GM12878 (cell line): ENCODE measurements around the gene ARHGAP6. TPM values are rescaled to one million over a fixed set of nuclear protein-coding genes. Genes with fewer than 3 reads are reported as not detected.

Experiments used
- ATAC-seq: fragments of 200-7000 bp; cut with Tn5 transposase; 3 replicates; pipeline ENCODE4 v1.9.1; 2020; ENCODE audit warnings: mild to moderate bottlenecking, moderate library complexity
- BruUV-seq: library from RNA; stranded (reverse); fragments of 400-500 nt; replicated peaks from 2 replicates; lab custom pipeline; 2021; lab: Mats Ljungman, UMichigan
- CTCF ChIA-PET: fragments of 300-600 bp; sonication (Branson Sonifier 250); formaldehyde crosslinking; extraction: SDS; loops from one replicate; lab custom pipeline; 2021; ENCODE audit warnings: inconsistent platforms; lab: Yijun Ruan, JAX
- POLR2A ChIA-PET: fragments of 350-600 bp; formaldehyde crosslinking; extraction: SDS; loops from one replicate; lab custom pipeline; 2021; ENCODE audit warnings: inconsistent platforms; lab: Charles Lee
- RAD21 ChIA-PET: fragments of 300-600 bp; sonication (Branson Sonifier 250); formaldehyde crosslinking; loops from one replicate; lab custom pipeline; 2023; ENCODE audit warnings: antibody characterized with exemption; ENCODE audit not compliant: unreplicated experiment; lab: Charles Lee
- SMC1A ChIA-PET: fragments of 300-600 bp; sonication (Branson Sonifier 250); formaldehyde crosslinking; loops from one replicate; lab custom pipeline; 2023; ENCODE audit not compliant: unreplicated experiment, uncharacterized antibody; lab: Charles Lee
- DNase-seq: peaks from one replicate; pipeline ENCODE4 v3.0.0-alpha.2; 2011; ENCODE audit warnings: low read depth, low spot score
- FAIRE-seq: peaks from 3 replicates; lab custom pipeline; 2011; peaks lifted over from hg19 to GRCh38; lab: Jason Lieb, UNC
- H2AFZ ChIP-seq: 2 replicates; pipeline ENCODE4 v1.6.0; 2011; ENCODE audit warnings: low read depth, low read length, control low read depth; ENCODE audit not compliant: control insufficient read depth
- H3K27ac ChIP-seq: 2 replicates; pipeline ENCODE4 v1.5.1; 2011; ENCODE audit warnings: control low read depth; ENCODE audit not compliant: control insufficient read depth, insufficient read depth
- H3K27me3 ChIP-seq, 2 experiments: replicated peaks in 1 of 2; 2 replicates each; pipeline versions ENCODE4 v1.6.0 to v1.6.1; 2011; ENCODE audit warnings: low read length in 1 of 2; ENCODE audit not compliant: control insufficient read depth in 2 of 2, insufficient read depth in 2 of 2
- H3K36me3 ChIP-seq, 2 experiments: 2 replicates each; pipeline ENCODE4 v1.5.1; 2011; ENCODE audit warnings: low read length in 1 of 2; ENCODE audit not compliant: control insufficient read depth in 2 of 2, insufficient read depth in 2 of 2
- H3K4me1 ChIP-seq: 2 replicates; pipeline ENCODE4 v1.6.1; 2011; ENCODE audit warnings: mild to moderate bottlenecking, low read length, moderate library complexity, mixed read lengths; ENCODE audit not compliant: control insufficient read depth, insufficient read depth
- H3K4me2 ChIP-seq: 2 replicates; pipeline ENCODE4 v1.6.0; 2011; ENCODE audit warnings: control low read depth; ENCODE audit not compliant: control insufficient read depth, insufficient read depth
- H3K4me3 ChIP-seq: fragments of 200-600 bp; sonication (generic); 2 replicates; pipeline ENCODE4 v1.5.1; 2016
- H3K79me2 ChIP-seq: 2 replicates; pipeline ENCODE4 v1.6.0; 2011; ENCODE audit warnings: low read length; ENCODE audit not compliant: control insufficient read depth, insufficient read depth
- H3K9ac ChIP-seq: 2 replicates; pipeline ENCODE4 v1.8.0; 2011; ENCODE audit warnings: low read length, control low read depth, mixed read lengths; ENCODE audit not compliant: control insufficient read depth, insufficient read depth
- H3K9me3 ChIP-seq: replicated peaks from 3 replicates; pipeline ENCODE4 v1.5.1; 2011; ENCODE audit warnings: mild to moderate bottlenecking, low read length; ENCODE audit not compliant: control insufficient read depth, insufficient read depth
- H4K20me1 ChIP-seq: 2 replicates; pipeline ENCODE4 v1.6.0; 2011; ENCODE audit not compliant: control insufficient read depth, insufficient read depth
- CREM ChIP-seq: IDR thresholded peaks from 2 replicates; pipeline ENCODE4 v1.6.1; 2014; ENCODE audit warnings: antibody characterized with exemption, low read depth
- POLR2A ChIP-seq: IDR thresholded peaks from 2 replicates; pipeline ENCODE4 v1.6.1; 2011; ENCODE audit warnings: low read depth, mild to moderate bottlenecking, low read length
- SREBF1 ChIP-seq: IDR thresholded peaks from 2 replicates; pipeline ENCODE4 v1.6.1; 2012; ENCODE audit warnings: mild to moderate bottlenecking, low read length
- SUZ12 ChIP-seq: fragments of 200-600 bp; sonication (generic); IDR thresholded peaks from one replicate; pipeline ENCODE4 v1.6.1; 2018; ENCODE audit warnings: antibody characterized with exemption, mild to moderate bottlenecking; ENCODE audit not compliant: unreplicated experiment
- WGBS: methylation state at CpG from one replicate; pipeline ENCODE4 v1.1.6; 2016; ENCODE audit warnings: low lambda C conversion rate; ENCODE audit not compliant: insufficient replicate concordance, insufficient coverage; ENCODE audit errors: missing lambda C conversion rate; 5-methylcytosine and 5-hydroxymethylcytosine counted together
- in situ Hi-C: fragments of 300-500 bp; cut with MboI; formaldehyde crosslinking; loops from 9 replicates; pipeline ENCODE4 v1.14.3; 2018; ENCODE audit warnings: mixed read lengths
- intact Hi-C: fragments of 100-400 bp; cut with micrococcal nuclease; formaldehyde crosslinking; loops from one replicate; pipeline ENCODE4 v1.14.2; 2022; ENCODE audit not compliant: unreplicated experiment
- polyA plus RNA-seq, 11 experiments: library from polyadenylated mRNA; depleted of rRNA in 4 of 11; unstranded in 6 of 11; stranded (reverse) in 5 of 11; fragments of >200 nt; fragmentation: Nextera tagmentation in 4 of 11; fragmentation: Illumina TruSeq in 1 of 11; extraction: Ambion mirVana in 4 of 11; extraction: Trizol in 1 of 11; gene quantifications; 1 replicate in 1 of 11; 2 replicates in 10 of 11; pipeline versions ENCODE4 v1.2.1 to v1.2.3, GENCODE V29; 2011 to 2016; ENCODE audit warnings: inconsistent platforms in 2 of 11, missing spikeins in 2 of 11, low read depth in 1 of 11
- total RNA-seq, 4 experiments: library from RNA; depleted of rRNA in 3 of 4; stranded (reverse); fragments of >200 nt in 3 of 4; fragmentation: Illumina TruSeq in 1 of 4; extraction: Trizol in 1 of 4; gene quantifications; 2 replicates each; pipeline versions ENCODE4 v1.2.1 to v1.2.3, GENCODE V29; 2013 to 2021
- TF ChIP-seq, protein P1 (sequence below): fragments of 450-650 bp; IDR thresholded peaks from 2 replicates; pipeline ENCODE4 v1.6.1; 2017; ENCODE audit warnings: borderline replicate concordance
- TF ChIP-seq, protein P2 (sequence below): IDR thresholded peaks from 2 replicates; pipeline ENCODE4 v1.6.1; 2012; ENCODE audit warnings: mild to moderate bottlenecking, low read depth, low read length
- TF ChIP-seq, protein P3 (sequence below): fragments of 150-350 bp; IDR thresholded peaks from 2 replicates; pipeline ENCODE4 v1.6.1; 2016; ENCODE audit warnings: low read depth, low read length
- TF ChIP-seq, protein P4 (sequence below): fragments of 450-650 bp; IDR thresholded peaks from 2 replicates; pipeline ENCODE4 v1.6.1; 2017; ENCODE audit warnings: mild to moderate bottlenecking, moderate library complexity

The ARHGAP6 gene
- total and polyA plus RNA-seq, 10 of the 15 experiments (the other 5 are each of a cell fraction or from before 2014, with no cell fraction given), result 0.20 to 1.8 (median 0.76) TPM

DNA sequence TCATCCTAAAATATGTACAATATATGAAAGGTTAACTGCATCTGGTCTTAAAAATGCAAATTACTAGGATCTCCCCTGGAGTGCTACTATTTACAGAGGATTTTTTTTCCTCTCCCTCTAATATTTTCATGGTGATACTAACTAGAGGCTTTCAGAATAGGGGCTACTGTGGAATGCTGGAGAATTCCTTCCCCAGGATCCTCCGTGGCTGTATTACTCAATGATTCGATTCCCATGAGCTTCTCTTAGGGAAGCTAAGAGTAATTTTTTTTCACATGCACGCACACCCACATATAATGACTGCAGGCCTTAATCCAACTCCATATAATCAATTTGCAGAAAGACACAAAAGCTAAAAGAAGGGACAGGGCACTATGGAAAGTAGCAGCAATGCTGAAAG, 184.7 kb downstream of the ARHGAP6 start:
- no peak for ATAC-seq
- no peak overlapping the region for H2AFZ ChIP-seq

More for the DNA sequence above, 184.7 kb downstream of the ARHGAP6 start:
- peaks cover 1 to 2% of the 10 kb centered on the region in 2 experiments; a peak in 2 of 4 replicates for H3K27me3 ChIP-seq
- H3K4me3 ChIP-seq, result no peak overlapping the region
- no peak for DNase-seq
- no peak overlapping the region for H3K27ac ChIP-seq
- ChIA-PET SMC1A (interaction anchor here (1.7 kb wide), 1 partner anchor 17 kb away, joined by 5 read pairs; no protein-coding TSS in a partner anchor), POLR2A (no interaction called here), CTCF (interaction anchor here (1.0 to 1.4 kb wide), 2 partner anchors 23 to 100 kb away, joined by 3 to 4 read pairs; no protein-coding TSS in a partner anchor), RAD21 (no interaction called here)
- no peak for FAIRE-seq
- H3K9me3 ChIP-seq, result no peaks in the 10 kb centered on the region
- intact Hi-C loops, result no loop called here
- H3K79me2 ChIP-seq, result no peaks in the 10 kb centered on the region
- WGBS, result 8% methylated on average over 3 of the region's 3 CpGs
- no TSS peak for BruUV-seq
- no peak overlapping the region for H3K4me2 ChIP-seq
- in situ Hi-C loops, result no loop called here
- no peak overlapping the region for H3K9ac ChIP-seq
- H3K4me1 ChIP-seq, result no peaks in the 10 kb centered on the region
- TF ChIP-seq, protein P1, sequence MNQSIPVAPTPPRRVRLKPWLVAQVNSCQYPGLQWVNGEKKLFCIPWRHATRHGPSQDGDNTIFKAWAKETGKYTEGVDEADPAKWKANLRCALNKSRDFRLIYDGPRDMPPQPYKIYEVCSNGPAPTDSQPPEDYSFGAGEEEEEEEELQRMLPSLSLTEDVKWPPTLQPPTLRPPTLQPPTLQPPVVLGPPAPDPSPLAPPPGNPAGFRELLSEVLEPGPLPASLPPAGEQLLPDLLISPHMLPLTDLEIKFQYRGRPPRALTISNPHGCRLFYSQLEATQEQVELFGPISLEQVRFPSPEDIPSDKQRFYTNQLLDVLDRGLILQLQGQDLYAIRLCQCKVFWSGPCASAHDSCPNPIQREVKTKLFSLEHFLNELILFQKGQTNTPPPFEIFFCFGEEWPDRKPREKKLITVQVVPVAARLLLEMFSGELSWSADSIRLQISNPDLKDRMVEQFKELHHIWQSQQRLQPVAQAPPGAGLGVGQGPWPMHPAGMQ, result no peak
- no peak for TF ChIP-seq CREM
- no peak for TF ChIP-seq POLR2A
- TF ChIP-seq SUZ12, result no peak
- TF ChIP-seq, protein P2, sequence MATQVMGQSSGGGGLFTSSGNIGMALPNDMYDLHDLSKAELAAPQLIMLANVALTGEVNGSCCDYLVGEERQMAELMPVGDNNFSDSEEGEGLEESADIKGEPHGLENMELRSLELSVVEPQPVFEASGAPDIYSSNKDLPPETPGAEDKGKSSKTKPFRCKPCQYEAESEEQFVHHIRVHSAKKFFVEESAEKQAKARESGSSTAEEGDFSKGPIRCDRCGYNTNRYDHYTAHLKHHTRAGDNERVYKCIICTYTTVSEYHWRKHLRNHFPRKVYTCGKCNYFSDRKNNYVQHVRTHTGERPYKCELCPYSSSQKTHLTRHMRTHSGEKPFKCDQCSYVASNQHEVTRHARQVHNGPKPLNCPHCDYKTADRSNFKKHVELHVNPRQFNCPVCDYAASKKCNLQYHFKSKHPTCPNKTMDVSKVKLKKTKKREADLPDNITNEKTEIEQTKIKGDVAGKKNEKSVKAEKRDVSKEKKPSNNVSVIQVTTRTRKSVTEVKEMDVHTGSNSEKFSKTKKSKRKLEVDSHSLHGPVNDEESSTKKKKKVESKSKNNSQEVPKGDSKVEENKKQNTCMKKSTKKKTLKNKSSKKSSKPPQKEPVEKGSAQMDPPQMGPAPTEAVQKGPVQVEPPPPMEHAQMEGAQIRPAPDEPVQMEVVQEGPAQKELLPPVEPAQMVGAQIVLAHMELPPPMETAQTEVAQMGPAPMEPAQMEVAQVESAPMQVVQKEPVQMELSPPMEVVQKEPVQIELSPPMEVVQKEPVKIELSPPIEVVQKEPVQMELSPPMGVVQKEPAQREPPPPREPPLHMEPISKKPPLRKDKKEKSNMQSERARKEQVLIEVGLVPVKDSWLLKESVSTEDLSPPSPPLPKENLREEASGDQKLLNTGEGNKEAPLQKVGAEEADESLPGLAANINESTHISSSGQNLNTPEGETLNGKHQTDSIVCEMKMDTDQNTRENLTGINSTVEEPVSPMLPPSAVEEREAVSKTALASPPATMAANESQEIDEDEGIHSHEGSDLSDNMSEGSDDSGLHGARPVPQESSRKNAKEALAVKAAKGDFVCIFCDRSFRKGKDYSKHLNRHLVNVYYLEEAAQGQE, result no peak
- TF ChIP-seq, protein P3, sequence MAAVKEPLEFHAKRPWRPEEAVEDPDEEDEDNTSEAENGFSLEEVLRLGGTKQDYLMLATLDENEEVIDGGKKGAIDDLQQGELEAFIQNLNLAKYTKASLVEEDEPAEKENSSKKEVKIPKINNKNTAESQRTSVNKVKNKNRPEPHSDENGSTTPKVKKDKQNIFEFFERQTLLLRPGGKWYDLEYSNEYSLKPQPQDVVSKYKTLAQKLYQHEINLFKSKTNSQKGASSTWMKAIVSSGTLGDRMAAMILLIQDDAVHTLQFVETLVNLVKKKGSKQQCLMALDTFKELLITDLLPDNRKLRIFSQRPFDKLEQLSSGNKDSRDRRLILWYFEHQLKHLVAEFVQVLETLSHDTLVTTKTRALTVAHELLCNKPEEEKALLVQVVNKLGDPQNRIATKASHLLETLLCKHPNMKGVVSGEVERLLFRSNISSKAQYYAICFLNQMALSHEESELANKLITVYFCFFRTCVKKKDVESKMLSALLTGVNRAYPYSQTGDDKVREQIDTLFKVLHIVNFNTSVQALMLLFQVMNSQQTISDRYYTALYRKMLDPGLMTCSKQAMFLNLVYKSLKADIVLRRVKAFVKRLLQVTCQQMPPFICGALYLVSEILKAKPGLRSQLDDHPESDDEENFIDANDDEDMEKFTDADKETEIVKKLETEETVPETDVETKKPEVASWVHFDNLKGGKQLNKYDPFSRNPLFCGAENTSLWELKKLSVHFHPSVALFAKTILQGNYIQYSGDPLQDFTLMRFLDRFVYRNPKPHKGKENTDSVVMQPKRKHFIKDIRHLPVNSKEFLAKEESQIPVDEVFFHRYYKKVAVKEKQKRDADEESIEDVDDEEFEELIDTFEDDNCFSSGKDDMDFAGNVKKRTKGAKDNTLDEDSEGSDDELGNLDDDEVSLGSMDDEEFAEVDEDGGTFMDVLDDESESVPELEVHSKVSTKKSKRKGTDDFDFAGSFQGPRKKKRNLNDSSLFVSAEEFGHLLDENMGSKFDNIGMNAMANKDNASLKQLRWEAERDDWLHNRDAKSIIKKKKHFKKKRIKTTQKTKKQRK, result no peak
- no peak for TF ChIP-seq SREBF1
- TF ChIP-seq, protein P4, sequence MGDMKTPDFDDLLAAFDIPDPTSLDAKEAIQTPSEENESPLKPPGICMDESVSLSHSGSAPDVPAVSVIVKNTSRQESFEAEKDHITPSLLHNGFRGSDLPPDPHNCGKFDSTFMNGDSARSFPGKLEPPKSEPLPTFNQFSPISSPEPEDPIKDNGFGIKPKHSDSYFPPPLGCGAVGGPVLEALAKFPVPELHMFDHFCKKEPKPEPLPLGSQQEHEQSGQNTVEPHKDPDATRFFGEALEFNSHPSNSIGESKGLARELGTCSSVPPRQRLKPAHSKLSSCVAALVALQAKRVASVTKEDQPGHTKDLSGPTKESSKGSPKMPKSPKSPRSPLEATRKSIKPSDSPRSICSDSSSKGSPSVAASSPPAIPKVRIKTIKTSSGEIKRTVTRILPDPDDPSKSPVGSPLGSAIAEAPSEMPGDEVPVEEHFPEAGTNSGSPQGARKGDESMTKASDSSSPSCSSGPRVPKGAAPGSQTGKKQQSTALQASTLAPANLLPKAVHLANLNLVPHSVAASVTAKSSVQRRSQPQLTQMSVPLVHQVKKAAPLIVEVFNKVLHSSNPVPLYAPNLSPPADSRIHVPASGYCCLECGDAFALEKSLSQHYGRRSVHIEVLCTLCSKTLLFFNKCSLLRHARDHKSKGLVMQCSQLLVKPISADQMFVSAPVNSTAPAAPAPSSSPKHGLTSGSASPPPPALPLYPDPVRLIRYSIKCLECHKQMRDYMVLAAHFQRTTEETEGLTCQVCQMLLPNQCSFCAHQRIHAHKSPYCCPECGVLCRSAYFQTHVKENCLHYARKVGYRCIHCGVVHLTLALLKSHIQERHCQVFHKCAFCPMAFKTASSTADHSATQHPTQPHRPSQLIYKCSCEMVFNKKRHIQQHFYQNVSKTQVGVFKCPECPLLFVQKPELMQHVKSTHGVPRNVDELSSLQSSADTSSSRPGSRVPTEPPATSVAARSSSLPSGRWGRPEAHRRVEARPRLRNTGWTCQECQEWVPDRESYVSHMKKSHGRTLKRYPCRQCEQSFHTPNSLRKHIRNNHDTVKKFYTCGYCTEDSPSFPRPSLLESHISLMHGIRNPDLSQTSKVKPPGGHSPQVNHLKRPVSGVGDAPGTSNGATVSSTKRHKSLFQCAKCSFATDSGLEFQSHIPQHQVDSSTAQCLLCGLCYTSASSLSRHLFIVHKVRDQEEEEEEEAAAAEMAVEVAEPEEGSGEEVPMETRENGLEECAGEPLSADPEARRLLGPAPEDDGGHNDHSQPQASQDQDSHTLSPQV, result no peak
- no peaks in the 10 kb centered on the region for H3K36me3 ChIP-seq
- H4K20me1 ChIP-seq, result no peaks in the 10 kb centered on the region
